Omental fat pad (tissue), 4 donors: ENCODE measurements around the gene SPATC1L. TPM values are rescaled to one million over a fixed set of nuclear protein-coding genes. Genes with fewer than 3 reads are reported as not detected.

Experiments
- ATAC-seq: fragments of 150-250 bp; one replicate; pipeline ENCODE4 v1.9.1; 2016; ENCODE audit warnings: mild to moderate bottlenecking, moderate library complexity; ENCODE audit not compliant: low FRiP score
- DNase-seq: peaks from one replicate; pipeline ENCODE4 v3.0.0-alpha.2; 2019; ENCODE audit warnings: low spot score
- CTCF ChIP-seq, 3 donors: fragments of 450-650 bp; IDR thresholded peaks; one replicate each; pipeline ENCODE4 v1.5.1; 2016 to 2017; ENCODE audit warnings: antibody characterized with exemption in 3 of 3, mild to moderate bottlenecking in 3 of 3, moderate library complexity in 2 of 3
- total RNA-seq, 4 donors: library from RNA; depleted of rRNA; stranded (reverse); fragments of >200 nt; gene quantifications; one replicate each; pipeline ENCODE4 v1.1.0, GENCODE V29; 2016

Gene SPATC1L
- total RNA-seq, 4 donors from 2014 or later: 0.96 to 8.0 (median 2.8) TPM

GRCh38 chr21:46152927-46153246, 31.4 kb downstream of the SPATC1L start:
- ATAC-seq: peak; percentile 3
- DNase-seq: no peak
- no peak for TF ChIP-seq CTCF (IDR thresholded peaks at IDR 0.05)

- no peak for TF ChIP-seq CTCF (IDR thresholded peaks at IDR 0.05)
- no peak for DNase-seq
- no peak for ATAC-seq
These were observed 32.0 kb downstream of the SPATC1L start for GRCh38 chr21:46151989-46152926.

GRCh38 chr21:46151261-46151988, 32.8 kb downstream of the SPATC1L start:
- ATAC-seq: no peak
- no peak for TF ChIP-seq CTCF (IDR thresholded peaks at IDR 0.05)
- no peak for DNase-seq

- no peak for TF ChIP-seq CTCF (IDR thresholded peaks at IDR 0.05)
- ATAC-seq: no peak
- no peak for DNase-seq
These were observed 33.7 kb downstream of the SPATC1L start for GRCh38 chr21:46150491-46151121.

- ATAC-seq: no peak
- TF ChIP-seq CTCF (IDR thresholded peaks at IDR 0.05): no peak
- DNase-seq: no peak
These were observed 34.2 kb downstream of the SPATC1L start for GRCh38 chr21:46150073-46150472.

- ATAC-seq (no peak), DNase-seq (no peak)
- no peak for TF ChIP-seq CTCF (IDR thresholded peaks at IDR 0.05)
These were observed 34.9 kb downstream of the SPATC1L start for GRCh38 chr21:46149205-46149901.
